HAP-1 (cell line): Measurements from ENCODE around the gene OMA1.
"Not testable (repeated sequence)": the region's sequence is repeated elsewhere in the genome, so short reads cannot be mapped to it uniquely, and the experiment has no call there.

Experiments
- DNase-seq, 2 experiments: peaks; one replicate each; pipeline ENCODE4 v3.0.0-alpha.2; 2016 to 2020; ENCODE audit warnings: low spot score in 2 of 2
- H3K27me3 ChIP-seq: fragments of 250-450 bp; sonication (Bioruptor Pico); 2 replicates; pipeline ENCODE4 v1.5.1; 2020; ENCODE audit warnings: low read depth, mild to moderate bottlenecking, moderate library complexity
- H3K36me3 ChIP-seq: fragments of 250-450 bp; sonication (Bioruptor Pico); replicated peaks from 2 replicates; pipeline ENCODE4 v1.5.1; 2020; ENCODE audit warnings: mild to moderate bottlenecking
- H3K4me1 ChIP-seq: fragments of 250-450 bp; sonication (Bioruptor Pico); 2 replicates; pipeline ENCODE4 v1.5.1; 2020; ENCODE audit warnings: mild to moderate bottlenecking
- H3K4me3 ChIP-seq: fragments of 250-450 bp; sonication (Bioruptor Pico); 2 replicates; pipeline ENCODE4 v1.5.1; 2020; ENCODE audit warnings: mild to moderate bottlenecking, moderate library complexity
- H3K9me3 ChIP-seq: fragments of 250-450 bp; sonication (Bioruptor Pico); 2 replicates; pipeline ENCODE4 v1.5.1; 2020; ENCODE audit warnings: mild to moderate bottlenecking, moderate library complexity
- in situ Hi-C: fragments of 300-500 bp; cut with MboI; formaldehyde crosslinking; loops from 3 replicates; pipeline ENCODE4 v1.14.3; 2020; ENCODE audit warnings: low sequenced_read_pairs, inconsistent platforms, mixed read lengths

The OMA1 gene

GRCh38 chr1:58546520-58547308 is at the start of gene OMA1:
Gene OMA1, minus strand, starts transcription at chr1:58546726. Its CDS starts 7,432 bp downstream, at chr1:58539294.
- H3K9me3 ChIP-seq, result no peaks in the 10 kb centered on the region
- peak within 1 kb of the TSS; percentile 61 for H3K4me3 ChIP-seq
- H3K36me3 ChIP-seq, result no peaks in the 10 kb centered on the region
- in situ Hi-C loops, result loop anchor here (25.0 kb wide), 1 partner anchor 1216 kb away; no protein-coding TSS in a partner anchor
- peak; percentile 89 to 95 for DNase-seq
- H3K4me1 ChIP-seq, result peaks cover 8% of the 10 kb centered on the region; the same call in 1 of the 2 replicates
- no peaks in the 10 kb centered on the region for H3K27me3 ChIP-seq

GRCh38 chr1:58594546-58594945 is 48.0 kb upstream of the OMA1 start:
- Histone ChIP-seq H3K9me3 (no peaks in the 10 kb centered on the region), H3K27me3 (no peaks in the 10 kb centered on the region), H3K4me3 (no peak overlapping the region), H3K36me3 (no peaks in the 10 kb centered on the region), H3K4me1 (no peaks in the 10 kb centered on the region)
- DNase-seq, result no peak
- in situ Hi-C loops, result no loop called here

- Histone ChIP-seq H3K4me3 (no peak overlapping the region), H3K4me1 (no peaks in the 10 kb centered on the region), H3K27me3 (no peaks in the 10 kb centered on the region), H3K9me3 (no peaks in the 10 kb centered on the region), H3K36me3 (no peaks in the 10 kb centered on the region)
- DNase-seq, result no peak
- in situ Hi-C loops, result no loop called here
Measured at GRCh38 chr1:58592522-58593134, 46.1 kb upstream of the OMA1 start.

- Histone ChIP-seq H3K36me3 (no peaks in the 10 kb centered on the region), H3K27me3 (no peaks in the 10 kb centered on the region), H3K9me3 (no peaks in the 10 kb centered on the region), H3K4me1 (no peaks in the 10 kb centered on the region), H3K4me3 (no peak overlapping the region)
- no peak for DNase-seq
- in situ Hi-C loops, result no loop called here
Measured at GRCh38 chr1:58591806-58592205, 45.3 kb upstream of the OMA1 start.

GRCh38 chr1:58590019-58590418 is 43.5 kb upstream of the OMA1 start:
- H3K36me3 ChIP-seq, result no peaks in the 10 kb centered on the region
- DNase-seq, result no peak
- H3K4me3 ChIP-seq, result no peak overlapping the region
- no peaks in the 10 kb centered on the region; the same call in 1 of the 2 replicates for H3K27me3 ChIP-seq
- no peaks in the 10 kb centered on the region for H3K9me3 ChIP-seq
- in situ Hi-C loops, result no loop called here
- no peaks in the 10 kb centered on the region for H3K4me1 ChIP-seq

- Histone ChIP-seq H3K27me3 (no peaks in the 10 kb centered on the region; the same call in 1 of the 2 replicates), H3K4me3 (no peak overlapping the region), H3K4me1 (no peaks in the 10 kb centered on the region), H3K36me3 (no peaks in the 10 kb centered on the region), H3K9me3 (no peaks in the 10 kb centered on the region)
- in situ Hi-C loops, result no loop called here
- DNase-seq, result no peak
Measured at GRCh38 chr1:58588396-58588795, 41.9 kb upstream of the OMA1 start.

- no peaks in the 10 kb centered on the region for H3K4me1 ChIP-seq
- no peaks in the 10 kb centered on the region for H3K9me3 ChIP-seq
- DNase-seq, result no peak
- H3K36me3 ChIP-seq, result no peaks in the 10 kb centered on the region
- no peak overlapping the region for H3K4me3 ChIP-seq
- in situ Hi-C loops, result no loop called here
- H3K27me3 ChIP-seq, result no peaks in the 10 kb centered on the region; the same call in 1 of the 2 replicates
Measured at GRCh38 chr1:58587667-58588066, 41.1 kb upstream of the OMA1 start.

- DNase-seq, result no peak
- H3K36me3 ChIP-seq, result no peaks in the 10 kb centered on the region
- no peaks in the 10 kb centered on the region; the same call in 1 of the 2 replicates for H3K27me3 ChIP-seq
- no peak overlapping the region for H3K4me3 ChIP-seq
- no peaks in the 10 kb centered on the region for H3K9me3 ChIP-seq
- in situ Hi-C loops, result no loop called here
- no peaks in the 10 kb centered on the region for H3K4me1 ChIP-seq
Measured at GRCh38 chr1:58586271-58586670, 39.7 kb upstream of the OMA1 start.

- in situ Hi-C loops, result no loop called here
- H3K9me3 ChIP-seq, result no peaks in the 10 kb centered on the region
- H3K36me3 ChIP-seq, result no peaks in the 10 kb centered on the region
- H3K4me3 ChIP-seq, result no peak overlapping the region
- H3K27me3 ChIP-seq, result no peaks in the 10 kb centered on the region; the same call in 1 of the 2 replicates
- no peak for DNase-seq
- no peaks in the 10 kb centered on the region for H3K4me1 ChIP-seq
Measured at GRCh38 chr1:58585581-58586151, 39.1 kb upstream of the OMA1 start.

- no peaks in the 10 kb centered on the region for H3K4me1 ChIP-seq
- in situ Hi-C loops, result no loop called here
- H3K9me3 ChIP-seq, result no peaks in the 10 kb centered on the region
- no peak for DNase-seq
- H3K36me3 ChIP-seq, result no peaks in the 10 kb centered on the region
- H3K27me3 ChIP-seq, result no peaks in the 10 kb centered on the region; the same call in 1 of the 2 replicates
- no peak overlapping the region for H3K4me3 ChIP-seq
Measured at GRCh38 chr1:58585166-58585565, 38.6 kb upstream of the OMA1 start.

- Histone ChIP-seq H3K36me3 (no peaks in the 10 kb centered on the region), H3K4me3 (no peak overlapping the region), H3K4me1 (no peaks in the 10 kb centered on the region), H3K27me3 (no peaks in the 10 kb centered on the region; the same call in 1 of the 2 replicates), H3K9me3 (no peaks in the 10 kb centered on the region)
- no peak for DNase-seq
- in situ Hi-C loops, result no loop called here
Measured at GRCh38 chr1:58584082-58584895, 37.8 kb upstream of the OMA1 start.

GRCh38 chr1:58583496-58583895 is 37.0 kb upstream of the OMA1 start:
- in situ Hi-C loops, result no loop called here
- Histone ChIP-seq H3K4me1 (no peaks in the 10 kb centered on the region), H3K27me3 (no peaks in the 10 kb centered on the region; the same call in 1 of the 2 replicates), H3K36me3 (no peaks in the 10 kb centered on the region), H3K4me3 (no peak overlapping the region), H3K9me3 (no peaks in the 10 kb centered on the region)
- DNase-seq, result no peak

- H3K4me3 ChIP-seq, DNase-seq, in situ Hi-C loops, H3K27me3 ChIP-seq, H3K4me1 ChIP-seq, H3K9me3 ChIP-seq, H3K36me3 ChIP-seq: not testable (repeated sequence)
Measured at GRCh38 chr1:58582143-58582542, 35.6 kb upstream of the OMA1 start.
